Gastroesophageal sphincter (tissue), 4 donors: ENCODE measurements around the gene RPL38. TPM values are rescaled to one million over a fixed set of nuclear protein-coding genes. Genes with fewer than 3 reads are reported as not detected.

Experiments used
- ATAC-seq: fragments of 150-250 bp; one replicate; pipeline ENCODE4 v1.9.1; 2016; ENCODE audit warnings: mild to moderate bottlenecking, moderate library complexity
- H3K27ac ChIP-seq, 4 donors: fragments of 200-600 bp; sonication (generic) in 3 of 4; 1 replicate in 3 of 4; 2 replicates in 1 of 4; pipeline ENCODE4 v1.5.1; 2016 to 2019
- H3K27me3 ChIP-seq: fragments of 200-600 bp; sonication (generic); one replicate; pipeline ENCODE4 v1.5.1; 2019
- H3K36me3 ChIP-seq, 2 donors: fragments of 200-600 bp; sonication (generic); one replicate each; pipeline ENCODE4 v1.5.1; 2019; ENCODE audit warnings: control low read depth in 1 of 2
- H3K4me1 ChIP-seq, 3 donors: fragments of 200-600 bp; sonication (generic); 1 replicate in 2 of 3; 2 replicates in 1 of 3; pipeline ENCODE4 v1.5.1; 2016 to 2019; ENCODE audit warnings: control low read depth in 2 of 3
- H3K4me3 ChIP-seq, 2 donors: fragments of 200-600 bp; sonication (generic); one replicate each; pipeline ENCODE4 v1.5.1; 2019; ENCODE audit warnings: mild to moderate bottlenecking in 1 of 2, moderate library complexity in 1 of 2
- H3K9me3 ChIP-seq, 3 donors: fragments of 200-600 bp; sonication (generic); one replicate each; pipeline ENCODE4 v1.5.1; 2017 to 2019; ENCODE audit warnings: control low read depth in 2 of 3
- EP300 ChIP-seq: sonication (generic); formaldehyde crosslinking; IDR thresholded peaks from one replicate; pipeline ENCODE4 v1.6.1; 2017; ENCODE audit warnings: antibody characterized with exemption, mild to moderate bottlenecking
- POLR2A ChIP-seq, 2 donors: fragments of 450-650 bp; IDR thresholded peaks; one replicate each; pipeline ENCODE4 v1.6.1; 2017; ENCODE audit warnings: antibody characterized with exemption in 2 of 2, mild to moderate bottlenecking in 2 of 2, moderate library complexity in 1 of 2
- POLR2AphosphoS5 ChIP-seq: sonication (generic); formaldehyde crosslinking; IDR thresholded peaks from one replicate; pipeline ENCODE4 v1.6.1; 2017; ENCODE audit warnings: antibody characterized with exemption
- WGBS, 2 donors: methylation state at CpG; one replicate each; pipeline ENCODE4 v1.1.5; 2018; ENCODE audit warnings: low coverage in 1 of 2; 5-methylcytosine and 5-hydroxymethylcytosine counted together
- total RNA-seq, 4 donors: library from RNA; depleted of rRNA; stranded (reverse); fragments of >200 nt; gene quantifications; one replicate each; pipeline ENCODE4 v1.1.0, GENCODE V29; 2016
- TF ChIP-seq, protein P1 (sequence below), 4 experiments: fragments of 200-600 bp in 2 of 4; fragments of 450-650 bp in 2 of 4; sonication (generic) in 1 of 4; IDR thresholded peaks; one replicate each; pipeline ENCODE4 v1.5.1; 2017 to 2019; ENCODE audit warnings: antibody characterized with exemption in 4 of 4, mild to moderate bottlenecking in 2 of 4, moderate library complexity in 2 of 4

Gene RPL38
- total RNA-seq, 4 donors from 2014 or later, result 407 to 628 (median 526) TPM

DNA sequence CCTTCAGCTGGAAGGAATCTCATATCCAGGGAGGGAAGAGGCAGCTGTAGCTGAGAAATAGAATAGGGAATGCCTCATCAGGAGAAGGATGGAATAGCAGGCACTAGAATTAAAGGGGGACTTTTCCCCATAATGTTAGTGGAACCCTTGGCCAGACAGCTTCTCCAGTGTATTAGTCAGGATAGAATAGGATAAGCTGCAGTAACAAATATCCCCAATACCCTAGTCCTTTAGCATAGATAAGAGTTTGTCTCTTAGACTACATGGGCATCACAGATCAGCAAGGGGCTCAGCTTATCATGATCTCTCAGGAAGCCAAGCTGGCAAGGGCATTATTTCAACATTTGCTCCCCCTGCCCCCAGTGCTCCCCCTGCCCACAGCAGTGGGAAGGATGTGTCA lies 44.7 kb upstream of the RPL38 start:
- no peak for ATAC-seq
- H3K4me1 ChIP-seq, result no peaks in the 10 kb centered on the region
- H3K36me3 ChIP-seq, result no peaks in the 10 kb centered on the region
- no peak overlapping the region for H3K27ac ChIP-seq
- TF ChIP-seq, protein P1, sequence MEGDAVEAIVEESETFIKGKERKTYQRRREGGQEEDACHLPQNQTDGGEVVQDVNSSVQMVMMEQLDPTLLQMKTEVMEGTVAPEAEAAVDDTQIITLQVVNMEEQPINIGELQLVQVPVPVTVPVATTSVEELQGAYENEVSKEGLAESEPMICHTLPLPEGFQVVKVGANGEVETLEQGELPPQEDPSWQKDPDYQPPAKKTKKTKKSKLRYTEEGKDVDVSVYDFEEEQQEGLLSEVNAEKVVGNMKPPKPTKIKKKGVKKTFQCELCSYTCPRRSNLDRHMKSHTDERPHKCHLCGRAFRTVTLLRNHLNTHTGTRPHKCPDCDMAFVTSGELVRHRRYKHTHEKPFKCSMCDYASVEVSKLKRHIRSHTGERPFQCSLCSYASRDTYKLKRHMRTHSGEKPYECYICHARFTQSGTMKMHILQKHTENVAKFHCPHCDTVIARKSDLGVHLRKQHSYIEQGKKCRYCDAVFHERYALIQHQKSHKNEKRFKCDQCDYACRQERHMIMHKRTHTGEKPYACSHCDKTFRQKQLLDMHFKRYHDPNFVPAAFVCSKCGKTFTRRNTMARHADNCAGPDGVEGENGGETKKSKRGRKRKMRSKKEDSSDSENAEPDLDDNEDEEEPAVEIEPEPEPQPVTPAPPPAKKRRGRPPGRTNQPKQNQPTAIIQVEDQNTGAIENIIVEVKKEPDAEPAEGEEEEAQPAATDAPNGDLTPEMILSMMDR (IDR thresholded peaks at IDR 0.05), result no peak
- TF ChIP-seq POLR2AphosphoS5, result no peak
- no peak for TF ChIP-seq EP300
- TF ChIP-seq POLR2A (IDR thresholded peaks at IDR 0.05), result no peak
- no peak overlapping the region for H3K4me3 ChIP-seq
- peaks cover 60% of the 10 kb centered on the region for H3K27me3 ChIP-seq
- H3K9me3 ChIP-seq, result peaks cover 0 to 17% (median 0%) of the 10 kb centered on the region in 3 donors

GRCh38 chr17:74159226-74159840 lies 44.1 kb upstream of the RPL38 start:
- H3K4me1 ChIP-seq, result no peaks in the 10 kb centered on the region
- no peak overlapping the region for H3K27ac ChIP-seq
- peaks cover 0 to 17% (median 0%) of the 10 kb centered on the region in 3 donors for H3K9me3 ChIP-seq
- ATAC-seq, result no peak
- H3K27me3 ChIP-seq, result peaks cover 62% of the 10 kb centered on the region
- no peak for TF ChIP-seq EP300
- TF ChIP-seq, protein P1 (IDR thresholded peaks at IDR 0.05), result no peak
- TF ChIP-seq POLR2AphosphoS5, result no peak
- TF ChIP-seq POLR2A (IDR thresholded peaks at IDR 0.05), result no peak
- no peaks in the 10 kb centered on the region for H3K36me3 ChIP-seq
- H3K4me3 ChIP-seq, result no peak overlapping the region
- WGBS, 2 donors, result 82 to 86% methylated on average over 4 to 5 of the region's 5 CpGs

GRCh38 chr17:74160656-74161502 lies 42.6 kb upstream of the RPL38 start:
- Histone ChIP-seq H3K36me3 (no peaks in the 10 kb centered on the region), H3K27ac (no peak overlapping the region), H3K9me3 (peaks cover 0 to 15% (median 0%) of the 10 kb centered on the region in 3 donors), H3K4me1 (no peaks in the 10 kb centered on the region), H3K4me3 (no peak overlapping the region), H3K27me3 (peaks cover 55% of the 10 kb centered on the region)
- ATAC-seq, result no peak
- TF ChIP-seq EP300 (no peak), POLR2AphosphoS5 (no peak), POLR2A (IDR thresholded peaks at IDR 0.05) (no peak)
- TF ChIP-seq, protein P1 (IDR thresholded peaks at IDR 0.05), result no peak
- WGBS, 2 donors, result 35 to 54% methylated on average over 11 to 13 of the region's 23 CpGs

- peaks cover 56% of the 10 kb centered on the region for H3K27me3 ChIP-seq
- no peak overlapping the region for H3K4me3 ChIP-seq
- no peak for ATAC-seq
- TF ChIP-seq EP300 (no peak), POLR2AphosphoS5 (no peak)
- TF ChIP-seq, protein P1 (IDR thresholded peaks at IDR 0.05), result no peak
- 40 to 72% methylated on average over 7 to 8 of the region's 11 CpGs for WGBS, 2 donors
- no peaks in the 10 kb centered on the region for H3K36me3 ChIP-seq
- H3K9me3 ChIP-seq, result peaks cover 0 to 9% (median 0%) of the 10 kb centered on the region in 3 donors
- H3K4me1 ChIP-seq, result no peaks in the 10 kb centered on the region
- no peak overlapping the region for H3K27ac ChIP-seq
These were observed 42.0 kb upstream of the RPL38 start for GRCh38 chr17:74161503-74161875.
